Measurements from ENCODE around the gene IDH3A.
"Not testable (repeated sequence)": the region's sequence is repeated elsewhere in the genome, so short reads cannot be mapped to it uniquely, and the experiment has no call there.

The IDH3A gene

GRCh38 chr15:78142332-78142731, 6.8 kb upstream of the IDH3A start:
- FAIRE-seq (no peak), DNase-seq (ENCODE audit: insufficient read length, low spot score) (no peak)
- TF ChIP-seq PAX5 (IDR thresholded peaks at IDR 0.05; ENCODE audit: insufficient read depth, low read length, severe bottlenecking) (no peak), POLR2A (IDR thresholded peaks at IDR 0.05; ENCODE audit: low read depth, low read length) (no peak), POLR2AphosphoS5 (IDR thresholded peaks at IDR 0.05; ENCODE audit: low read depth, low read length) (no peak), TAF1 (IDR thresholded peaks at IDR 0.05; ENCODE audit: low read depth, low read length) (no peak), SPI1 (IDR thresholded peaks at IDR 0.05; ENCODE audit: low read depth, low read length) (no peak), POU2F2 (IDR thresholded peaks at IDR 0.05; ENCODE audit: low read depth, low read length) (no peak)

GRCh38 chr15:78146425-78147154, 2.6 kb upstream of the IDH3A start:
- FAIRE-seq (no peak), DNase-seq (ENCODE audit: insufficient read length, low spot score) (no peak)
- TF ChIP-seq POLR2A (IDR thresholded peaks at IDR 0.05; ENCODE audit: low read depth, low read length) (no peak), POU2F2 (IDR thresholded peaks at IDR 0.05; ENCODE audit: low read depth, low read length) (no peak), PAX5 (IDR thresholded peaks at IDR 0.05; ENCODE audit: insufficient read depth, low read length, severe bottlenecking) (no peak), POLR2AphosphoS5 (IDR thresholded peaks at IDR 0.05; ENCODE audit: low read depth, low read length) (no peak), SPI1 (IDR thresholded peaks at IDR 0.05; ENCODE audit: low read depth, low read length) (no peak), TAF1 (IDR thresholded peaks at IDR 0.05; ENCODE audit: low read depth, low read length) (no peak)

GRCh38 chr15:78147566-78147965, 1.6 kb upstream of the IDH3A start:
- no peak for FAIRE-seq
- TF ChIP-seq TAF1 (IDR thresholded peaks at IDR 0.05; ENCODE audit: low read depth, low read length) (no peak), POLR2A (IDR thresholded peaks at IDR 0.05; ENCODE audit: low read depth, low read length) (no peak), POU2F2 (IDR thresholded peaks at IDR 0.05; ENCODE audit: low read depth, low read length) (no peak), POLR2AphosphoS5 (IDR thresholded peaks at IDR 0.05; ENCODE audit: low read depth, low read length) (no peak), PAX5 (IDR thresholded peaks at IDR 0.05; ENCODE audit: insufficient read depth, low read length, severe bottlenecking) (no peak), SPI1 (IDR thresholded peaks at IDR 0.05; ENCODE audit: low read depth, low read length) (no peak)

GRCh38 chr15:78148392-78149067, 632 bp upstream of the IDH3A start:
- FAIRE-seq (no peak), DNase-seq (ENCODE audit: insufficient read length, low spot score) (no peak)
- TF ChIP-seq PAX5 (IDR thresholded peaks at IDR 0.05; ENCODE audit: insufficient read depth, low read length, severe bottlenecking) (no peak), SPI1 (IDR thresholded peaks at IDR 0.05; ENCODE audit: low read depth, low read length) (no peak), POLR2A (IDR thresholded peaks at IDR 0.05; ENCODE audit: low read depth, low read length) (no peak), TAF1 (IDR thresholded peaks at IDR 0.05; ENCODE audit: low read depth, low read length) (no peak), POLR2AphosphoS5 (IDR thresholded peaks at IDR 0.05; ENCODE audit: low read depth, low read length) (no peak), POU2F2 (IDR thresholded peaks at IDR 0.05; ENCODE audit: low read depth, low read length) (no peak)

More at GRCh38 chr15:78147566-78147965, 1.6 kb upstream of the IDH3A start:
- DNase-seq (ENCODE audit: insufficient read length, low spot score) = no peak

GRCh38 chr15:78149805-78150751, 916 bp downstream of the IDH3A start:
- TF ChIP-seq POU2F2 (IDR thresholded peaks at IDR 0.05; ENCODE audit: low read depth, low read length) (no peak), POLR2AphosphoS5 (IDR thresholded peaks at IDR 0.05; ENCODE audit: low read depth, low read length) (no peak), POLR2A (IDR thresholded peaks at IDR 0.05; ENCODE audit: low read depth, low read length) (no peak), TAF1 (IDR thresholded peaks at IDR 0.05; ENCODE audit: low read depth, low read length) (no peak), SPI1 (IDR thresholded peaks at IDR 0.05; ENCODE audit: low read depth, low read length) (no peak; the same call in 1 of the 2 replicates), PAX5 (IDR thresholded peaks at IDR 0.05; ENCODE audit: insufficient read depth, low read length, severe bottlenecking) (no peak)
- DNase-seq (ENCODE audit: insufficient read length, low spot score) (no peak), FAIRE-seq (no peak)

GRCh38 chr15:78151075-78151474, 1.9 kb downstream of the IDH3A start:
- DNase-seq (ENCODE audit: insufficient read length, low spot score) = not testable (repeated sequence)
- FAIRE-seq = peak; percentile 41

- DNase-seq (ENCODE audit: insufficient read length, low spot score) (no peak), FAIRE-seq (no peak)
- no peak for TF ChIP-seq POLR2AphosphoS5 (IDR thresholded peaks at IDR 0.05; ENCODE audit: low read depth, low read length)
- no peak for TF ChIP-seq PAX5 (IDR thresholded peaks at IDR 0.05; ENCODE audit: insufficient read depth, low read length, severe bottlenecking)
- no peak for TF ChIP-seq POLR2A (IDR thresholded peaks at IDR 0.05; ENCODE audit: low read depth, low read length)
- TF ChIP-seq SPI1 (IDR thresholded peaks at IDR 0.05; ENCODE audit: low read depth, low read length) = no peak
- no peak for TF ChIP-seq POU2F2 (IDR thresholded peaks at IDR 0.05; ENCODE audit: low read depth, low read length)
- no peak for TF ChIP-seq TAF1 (IDR thresholded peaks at IDR 0.05; ENCODE audit: low read depth, low read length)
Measured at GRCh38 chr15:78154955-78155354, 5.8 kb downstream of the IDH3A start.

GRCh38 chr15:78155355-78155939, 6.3 kb downstream of the IDH3A start:
- TF ChIP-seq PAX5 (IDR thresholded peaks at IDR 0.05; ENCODE audit: insufficient read depth, low read length, severe bottlenecking) (no peak), POU2F2 (IDR thresholded peaks at IDR 0.05; ENCODE audit: low read depth, low read length) (no peak), SPI1 (IDR thresholded peaks at IDR 0.05; ENCODE audit: low read depth, low read length) (no peak), POLR2AphosphoS5 (IDR thresholded peaks at IDR 0.05; ENCODE audit: low read depth, low read length) (no peak), TAF1 (IDR thresholded peaks at IDR 0.05; ENCODE audit: low read depth, low read length) (no peak), POLR2A (IDR thresholded peaks at IDR 0.05; ENCODE audit: low read depth, low read length) (no peak)
- FAIRE-seq (no peak), DNase-seq (ENCODE audit: insufficient read length, low spot score) (no peak)
